Measurements from ENCODE around the gene MAP3K7CL. TPM values are rescaled to one million over a fixed set of nuclear protein-coding genes. Genes with fewer than 3 reads are reported as not detected.

The MAP3K7CL gene
- total and polyA plus RNA-seq, 2 of the 8 experiments (the other 6 are each of a cell fraction or from before 2014, with no cell fraction given): not detected

GRCh38 chr21:29184037-29184436 is 53.6 kb downstream of the MAP3K7CL start (continued):
- TF ChIP-seq CHD7 (IDR thresholded peaks at IDR 0.05; ENCODE audit: insufficient replicate concordance, low read length): no peak
- no peak for TF ChIP-seq HDAC6 (IDR thresholded peaks at IDR 0.05; ENCODE audit: low read depth, low read length)
- no peak for TF ChIP-seq SIN3A (conservative IDR thresholded peaks at IDR 0.05 in 1 of 2, IDR thresholded peaks at IDR 0.05 in 1 of 2; ENCODE audit: low read depth in 1 of 2, low read length in 2 of 2)
